ENCODE data around the gene OR7E24. TPM values are rescaled to one million over a fixed set of nuclear protein-coding genes. Genes with fewer than 3 reads are reported as not detected.
"Not testable (repeated sequence)": the region's sequence is repeated elsewhere in the genome, so short reads cannot be mapped to it uniquely, and the experiment has no call there.

OR7E24 gene
- total RNA-seq = not detected
- polyA plus RNA-seq = not detected

DNA sequence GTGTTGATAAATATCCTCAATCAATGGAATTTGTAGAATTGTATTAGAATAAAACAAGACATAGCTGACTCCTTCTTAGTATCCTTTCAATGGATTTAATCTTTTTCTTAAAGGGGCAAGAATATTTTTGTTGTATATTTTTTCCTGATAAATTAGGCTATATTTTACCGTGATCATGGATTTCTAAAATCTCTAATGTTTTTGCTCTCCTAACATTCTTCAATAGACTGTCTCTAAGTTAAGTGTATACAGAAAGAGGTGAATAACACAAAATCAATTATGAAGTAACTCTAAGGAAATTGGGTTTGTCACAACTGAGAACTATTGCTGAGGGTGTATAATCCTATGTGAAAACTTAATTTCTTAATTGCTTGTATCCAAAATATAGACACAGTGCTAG lies at the start of gene OR7E24:
TSS of gene OR7E24 (plus strand) at position 301 of the 400 bp plus-strand sequence. CDS start 114 bp downstream, outside the sequence.
- Histone ChIP-seq H3K27ac (ENCODE audit: low read depth, low read length) (no peak within 1 kb of the TSS), H3K4me1 (ENCODE audit: insufficient read depth, low read length) (no peaks in the 10 kb centered on the region), H3K4me3 (ENCODE audit: low read length in 2 of 2) (no peak within 1 kb of the TSS), H3K9me3 (ENCODE audit: control insufficient read depth in 1 of 2, low read length in 2 of 2) (no peaks in the 10 kb centered on the region), H3K36me3 (ENCODE audit: insufficient read depth, low read length) (no peaks in the 10 kb centered on the region), H3K27me3 (ENCODE audit: insufficient read depth, low read length) (no peaks in the 10 kb centered on the region)
- peaks cover 0 to 14% (median 6%) of the 10 kb centered on the region in 8 donors for H3K9me3 Mint-ChIP-seq
- peaks cover 7 to 8% of the 10 kb centered on the region in 2 donors for H3K27me3 Mint-ChIP-seq
- ChIA-PET CTCF (ENCODE audit: partially characterized antibody) (no interaction called here), POLR2A (ENCODE audit: partially characterized antibody) (no interaction called here)
- no peaks in the 10 kb centered on the region for H3K4me1 Mint-ChIP-seq
- H3K4me3 Mint-ChIP-seq = no peak within 1 kb of the TSS
- H3K36me3 Mint-ChIP-seq = no peaks in the 10 kb centered on the region
- no peak for DNase-seq
- intact Hi-C loops (cut with micrococcal nuclease) = no loop called here
- H3K27ac Mint-ChIP-seq = no peak within 1 kb of the TSS

DNA sequence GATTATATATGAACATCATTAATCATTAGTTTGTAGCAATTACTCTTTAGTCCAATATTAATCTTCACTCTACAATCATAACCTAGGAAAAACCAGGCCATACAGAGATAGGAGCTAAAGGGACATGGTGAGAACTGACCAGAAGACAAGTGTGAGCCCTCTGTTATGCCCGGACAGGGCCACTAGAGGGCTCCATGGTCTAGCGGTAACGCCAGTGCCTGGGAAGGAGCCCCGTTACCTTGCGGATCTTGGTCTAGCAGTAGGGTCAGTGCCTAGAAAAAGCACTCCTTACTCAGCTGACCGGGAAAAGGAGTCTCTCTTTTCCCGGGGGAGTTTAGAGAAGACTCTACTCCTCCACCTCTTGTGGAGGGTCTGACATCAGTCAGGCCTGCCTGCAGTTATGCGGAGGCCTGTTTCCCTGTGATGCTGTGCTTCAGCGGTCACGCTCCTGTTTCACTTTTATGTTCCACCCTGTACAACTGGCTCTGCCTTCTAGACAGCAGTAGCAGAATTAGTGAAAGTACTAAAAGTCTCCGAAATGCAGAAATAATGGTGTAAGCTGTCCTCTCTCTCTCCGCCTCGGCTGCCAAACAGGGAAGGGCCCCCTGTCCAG lies 45.1 kb upstream of the OR7E24 start:
- POLR2A ChIA-PET (ENCODE audit: partially characterized antibody) = interaction anchor here (0.8 kb wide), 1 partner anchor 230 kb away, joined by 3 read pairs; the partner anchor contains the start of gene ZNF266
- no peak overlapping the region for H3K27ac Mint-ChIP-seq
- H3K4me1 Mint-ChIP-seq = peaks cover 0 to 9% (median 3%) of the 10 kb centered on the region in 4 donors

DNA sequence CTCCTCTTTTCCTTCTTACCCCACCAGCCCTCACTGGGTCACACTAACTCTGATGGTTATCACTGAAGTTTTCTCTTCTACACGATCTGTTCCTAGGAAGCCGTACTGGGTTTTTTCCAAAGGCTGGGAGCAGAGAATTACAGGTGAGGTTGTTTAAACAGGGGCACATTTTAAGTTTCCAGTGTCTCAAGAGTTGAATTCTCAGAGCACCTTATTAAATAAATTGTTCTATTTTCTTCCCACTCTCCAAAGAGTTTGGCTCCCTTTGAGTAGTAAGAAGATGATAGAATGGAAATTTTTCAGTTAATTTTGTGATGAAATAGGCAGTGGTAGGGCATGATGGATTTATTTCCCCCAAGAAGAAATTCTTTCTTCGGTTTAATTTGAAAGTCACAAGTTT lies 31.2 kb upstream of the OR7E24 start, which contains the start of gene OR7D4:
TSS of gene OR7D4 (minus strand) at position 101 of the 400 bp plus-strand sequence. CDS start 4,752 bp downstream, outside the sequence.
- Histone ChIP-seq H3K4me1 (ENCODE audit: insufficient read depth, low read length) (no peaks in the 10 kb centered on the region), H3K4me3 (ENCODE audit: low read length in 2 of 2) (no peak within 1 kb of the TSS), H3K27ac (ENCODE audit: low read depth, low read length) (no peak within 1 kb of the TSS), H3K9me3 (ENCODE audit: control insufficient read depth in 1 of 2, low read length in 2 of 2) (no peaks in the 10 kb centered on the region), H3K27me3 (ENCODE audit: insufficient read depth, low read length) (no peaks in the 10 kb centered on the region), H3K36me3 (ENCODE audit: insufficient read depth, low read length) (no peaks in the 10 kb centered on the region)
- H3K9me3 Mint-ChIP-seq = peaks cover 0 to 20% (median 4%) of the 10 kb centered on the region in 8 donors
- intact Hi-C loops (cut with micrococcal nuclease) = no loop called here
- H3K4me3 Mint-ChIP-seq = no peak within 1 kb of the TSS
- H3K4me1 Mint-ChIP-seq = no peaks in the 10 kb centered on the region
- POLR2A ChIA-PET (ENCODE audit: partially characterized antibody) = no interaction called here
- no peak for DNase-seq
- no peaks in the 10 kb centered on the region for H3K36me3 Mint-ChIP-seq
- no peak within 1 kb of the TSS for H3K27ac Mint-ChIP-seq
- CTCF ChIA-PET (ENCODE audit: partially characterized antibody) = no interaction called here
- H3K27me3 Mint-ChIP-seq = peaks cover 1 to 8% of the 10 kb centered on the region in 2 donors

More for the DNA sequence above, 45.1 kb upstream of the OR7E24 start:
- Histone ChIP-seq H3K4me1 (ENCODE audit: insufficient read depth, low read length) (peaks cover 4% of the 10 kb centered on the region), H3K27me3 (ENCODE audit: insufficient read depth, low read length) (no peaks in the 10 kb centered on the region), H3K36me3 (ENCODE audit: insufficient read depth, low read length) (no peaks in the 10 kb centered on the region), H3K9me3 (ENCODE audit: control insufficient read depth in 1 of 2, low read length in 2 of 2) (no peaks in the 10 kb centered on the region), H3K27ac (ENCODE audit: low read depth, low read length) (no peak overlapping the region), H3K4me3 (ENCODE audit: low read length in 2 of 2) (no peak overlapping the region)
- Mint-ChIP-seq H3K27me3 (peaks cover 0 to 13% of the 10 kb centered on the region in 2 donors), H3K4me3 (peak overlapping the region in 7 of 8 donors; percentile 6 to 62 (median 57)), H3K9me3 (no peaks in the 10 kb centered on the region), H3K36me3 (no peaks in the 10 kb centered on the region)
- intact Hi-C loops (cut with micrococcal nuclease) = loop anchor here (1.0 to 5.0 kb wide), 4 partner anchors 69 to 591 kb away; no protein-coding TSS in a partner anchor
- peak; percentile 43 to 59 (median 52) for DNase-seq
- CTCF ChIA-PET (ENCODE audit: partially characterized antibody) = interaction anchor here (0.6 to 3.2 kb wide), 14 partner anchors 9 to 593 kb away, joined by 3 to 18 read pairs (median 4); partner anchors contain the start of genes ZNF121 and ZNF266

DNA sequence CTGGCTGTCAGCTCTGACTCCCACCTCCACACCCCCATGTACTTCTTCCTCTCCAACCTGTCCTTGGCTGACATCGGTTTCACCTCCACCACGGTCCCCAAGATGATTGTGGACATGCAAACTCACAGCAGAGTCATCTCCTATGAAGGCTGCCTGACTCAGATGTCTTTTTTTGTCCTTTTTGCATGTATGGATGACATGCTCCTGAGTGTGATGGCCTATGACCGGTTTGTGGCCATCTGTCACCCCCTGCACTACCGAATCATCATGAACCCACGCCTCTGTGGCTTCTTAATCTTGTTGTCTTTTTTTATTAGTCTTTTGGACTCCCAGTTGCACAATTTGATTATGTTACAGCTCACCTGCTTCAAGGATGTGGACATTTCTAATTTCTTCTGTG lies 506 bp downstream of the OR7E24 start:
- Mint-ChIP-seq H3K36me3 (no peaks in the 10 kb centered on the region), H3K27ac (no peak overlapping the region), H3K9me3 (peaks cover 0 to 14% (median 7%) of the 10 kb centered on the region in 8 donors), H3K4me3 (no peak overlapping the region), H3K27me3 (peaks cover 7 to 8% of the 10 kb centered on the region in 2 donors), H3K4me1 (no peaks in the 10 kb centered on the region)
- POLR2A ChIA-PET (ENCODE audit: partially characterized antibody) = interaction anchor here (0.6 kb wide), 1 partner anchor 13 kb away, joined by 3 read pairs; no protein-coding TSS in a partner anchor
- H3K36me3 ChIP-seq (ENCODE audit: insufficient read depth, low read length) = no peaks in the 10 kb centered on the region
- H3K4me1 ChIP-seq (ENCODE audit: insufficient read depth, low read length) = no peaks in the 10 kb centered on the region
- no peaks in the 10 kb centered on the region for H3K9me3 ChIP-seq (ENCODE audit: control insufficient read depth in 1 of 2, low read length in 2 of 2)
- no peak overlapping the region for H3K4me3 ChIP-seq (ENCODE audit: low read length in 2 of 2)
- no peak for DNase-seq
- H3K27me3 ChIP-seq (ENCODE audit: insufficient read depth, low read length) = no peaks in the 10 kb centered on the region
- intact Hi-C loops (cut with micrococcal nuclease) = no loop called here
- CTCF ChIA-PET (ENCODE audit: partially characterized antibody) = no interaction called here
- no peak overlapping the region for H3K27ac ChIP-seq (ENCODE audit: low read depth, low read length)

DNA sequence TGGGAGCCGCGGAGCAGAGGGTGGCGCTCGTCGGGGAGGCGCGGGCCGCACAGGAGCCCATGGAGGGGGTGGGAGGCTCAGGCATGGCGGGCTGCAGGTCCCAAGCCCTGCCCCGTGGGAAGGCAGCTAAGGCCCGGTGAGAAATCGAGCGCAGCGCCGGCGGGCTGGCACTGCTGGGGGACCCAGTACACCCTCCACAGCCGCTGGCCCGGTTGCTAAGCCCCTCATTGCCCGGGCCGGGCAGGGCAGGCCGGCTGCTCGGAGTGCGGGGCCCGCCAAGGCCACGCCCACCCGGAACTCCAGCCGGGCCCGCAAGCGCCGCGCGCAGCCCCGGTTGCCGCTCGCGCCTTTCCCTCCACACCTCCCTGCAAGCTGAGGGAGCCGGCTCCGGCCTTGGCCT lies 32.8 kb downstream of the OR7E24 start:
- H3K27ac ChIP-seq (ENCODE audit: low read depth, low read length); intact Hi-C loops (cut with micrococcal nuclease); H3K27me3 ChIP-seq (ENCODE audit: insufficient read depth, low read length); CTCF ChIA-PET (ENCODE audit: partially characterized antibody); H3K4me1 Mint-ChIP-seq; H3K4me3 ChIP-seq (ENCODE audit: low read length in 2 of 2); H3K36me3 ChIP-seq (ENCODE audit: insufficient read depth, low read length); H3K27ac Mint-ChIP-seq; H3K9me3 ChIP-seq (ENCODE audit: control insufficient read depth in 1 of 2, low read length in 2 of 2); H3K4me1 ChIP-seq (ENCODE audit: insufficient read depth, low read length): not testable (repeated sequence)
- peaks cover 9 to 75% (median 55%) of the 10 kb centered on the region in 8 donors for H3K9me3 Mint-ChIP-seq
- POLR2A ChIA-PET (ENCODE audit: partially characterized antibody) = interaction anchor here (1.1 kb wide), 1 partner anchor 26 kb away, joined by 3 read pairs; the partner anchor contains the start of gene ZNF699
- peaks cover 9 to 26% of the 10 kb centered on the region in 2 donors for H3K36me3 Mint-ChIP-seq
- DNase-seq = peak in 3 of 5 donors; percentile 6 to 28 (median 12)
- peak overlapping the region in 4 of 8 donors; percentile 34 to 65 (median 60) for H3K4me3 Mint-ChIP-seq
- peaks cover 0 to 12% of the 10 kb centered on the region in 2 donors for H3K27me3 Mint-ChIP-seq

DNA sequence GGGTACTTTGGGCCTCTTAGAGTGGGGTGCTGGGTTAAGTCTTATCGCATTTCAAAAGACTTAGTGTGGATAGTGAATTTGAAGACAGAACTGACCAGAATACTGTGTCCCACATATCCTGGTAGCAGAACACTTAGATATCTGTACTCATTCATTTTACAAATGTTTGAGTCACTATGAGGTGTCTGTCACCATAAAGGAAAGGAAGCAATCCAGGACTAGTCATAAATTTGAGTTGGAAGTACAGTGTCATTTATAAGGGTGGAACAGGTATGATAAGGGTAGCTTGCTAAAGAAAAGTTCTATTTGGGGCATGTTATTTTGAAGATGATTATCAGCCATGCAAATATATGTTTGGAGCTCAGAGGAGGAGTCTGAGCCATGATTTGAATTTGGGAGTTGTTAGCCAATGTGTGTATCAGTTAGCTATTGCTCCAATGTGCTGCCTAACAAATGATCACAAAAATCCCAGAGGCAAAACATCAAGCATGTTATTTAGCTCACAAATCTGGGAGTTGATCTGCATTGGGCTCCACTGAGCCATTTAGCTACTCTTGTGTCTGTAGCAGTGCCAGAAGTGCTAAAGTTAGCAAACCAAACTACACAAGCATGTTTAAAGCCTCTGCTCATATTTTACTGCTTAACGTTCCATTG lies 38.6 kb downstream of the OR7E24 start:
- Mint-ChIP-seq H3K9me3 (peaks cover 0 to 81% (median 70%) of the 10 kb centered on the region in 8 donors), H3K4me3 (no peak overlapping the region), H3K36me3 (peaks cover 48 to 49% of the 10 kb centered on the region in 2 donors), H3K27me3 (no peaks in the 10 kb centered on the region), H3K4me1 (no peaks in the 10 kb centered on the region), H3K27ac (no peak overlapping the region)
- H3K27ac ChIP-seq (ENCODE audit: low read depth, low read length) = no peak overlapping the region
- no peak overlapping the region for H3K4me3 ChIP-seq (ENCODE audit: low read length in 2 of 2)
- no peaks in the 10 kb centered on the region for H3K4me1 ChIP-seq (ENCODE audit: insufficient read depth, low read length)
- no peaks in the 10 kb centered on the region for H3K27me3 ChIP-seq (ENCODE audit: insufficient read depth, low read length)
- POLR2A ChIA-PET (ENCODE audit: partially characterized antibody) = no interaction called here
- CTCF ChIA-PET (ENCODE audit: partially characterized antibody) = no interaction called here
- intact Hi-C loops (cut with micrococcal nuclease) = no loop called here
- no peaks in the 10 kb centered on the region for H3K36me3 ChIP-seq (ENCODE audit: insufficient read depth, low read length)
- no peak for DNase-seq
- peaks cover 6 to 35% of the 10 kb centered on the region in 2 donors for H3K9me3 ChIP-seq (ENCODE audit: control insufficient read depth in 1 of 2, low read length in 2 of 2)

DNA sequence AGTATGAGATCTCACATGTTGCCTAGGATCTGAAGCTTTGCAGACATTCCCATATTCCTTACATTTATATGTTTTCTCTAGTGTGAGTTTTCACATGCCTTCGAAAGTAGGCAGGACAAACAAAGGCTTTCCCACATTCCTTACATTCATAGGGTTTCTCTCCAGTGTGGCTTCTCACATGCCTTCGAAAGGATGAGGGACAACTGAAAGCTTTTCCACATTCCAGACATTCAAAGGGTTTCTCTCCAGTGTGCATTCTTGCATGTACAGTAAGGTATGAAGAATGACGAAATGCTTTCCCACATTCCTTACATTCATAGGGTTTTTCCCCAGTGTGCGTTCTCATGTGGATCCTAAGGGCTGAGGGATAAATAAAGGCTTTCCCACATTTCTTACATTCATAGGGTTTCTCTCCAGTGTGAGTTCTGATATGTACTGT lies 44.7 kb downstream of the OR7E24 start:
- Histone ChIP-seq H3K4me1 (ENCODE audit: insufficient read depth, low read length) (no peaks in the 10 kb centered on the region), H3K36me3 (ENCODE audit: insufficient read depth, low read length) (peaks cover 27% of the 10 kb centered on the region), H3K27me3 (ENCODE audit: insufficient read depth, low read length) (no peaks in the 10 kb centered on the region), H3K4me3 (ENCODE audit: low read length in 2 of 2) (no peak overlapping the region), H3K27ac (ENCODE audit: low read depth, low read length) (no peak overlapping the region), H3K9me3 (ENCODE audit: control insufficient read depth in 1 of 2, low read length in 2 of 2) (peaks cover 23 to 56% of the 10 kb centered on the region in 2 donors)
- POLR2A ChIA-PET (ENCODE audit: partially characterized antibody) = no interaction called here
- no peak overlapping the region for H3K27ac Mint-ChIP-seq
- no peaks in the 10 kb centered on the region for H3K4me1 Mint-ChIP-seq
- intact Hi-C loops (cut with micrococcal nuclease) = no loop called here
- peaks cover 72 to 81% of the 10 kb centered on the region in 2 donors for H3K36me3 Mint-ChIP-seq
- no peak for DNase-seq
- H3K9me3 Mint-ChIP-seq = peaks cover 0 to 96% (median 87%) of the 10 kb centered on the region in 8 donors
- H3K4me3 Mint-ChIP-seq = no peak overlapping the region
- CTCF ChIA-PET (ENCODE audit: partially characterized antibody) = no interaction called here
- H3K27me3 Mint-ChIP-seq = no peaks in the 10 kb centered on the region

All from CD4-positive, alpha-beta memory T cell (primary cell).